Spinal cord (tissue), 10 donors: ENCODE measurements around the gene FOCAD. TPM values are rescaled to one million over a fixed set of nuclear protein-coding genes. Genes with fewer than 3 reads are reported as not detected.
"Not testable (repeated sequence)": the region's sequence is repeated elsewhere in the genome, so short reads cannot be mapped to it uniquely, and the experiment has no call there.

ENCODE experiments used
- DNase-seq, 6 donors: peaks; one replicate each; pipeline versions ENCODE4 v3.0.0 to v3.0.0-alpha.2; 2013 to 2015; ENCODE audit warnings: low spot score in 6 of 6, low read depth in 4 of 6
- H3K27ac ChIP-seq: one replicate; pipeline ENCODE4 v1.5.1; 2013; ENCODE audit warnings: low read depth, low read length, control low read depth
- H3K27me3 ChIP-seq: one replicate; pipeline ENCODE4 v1.6.1; 2013; ENCODE audit warnings: low read length; ENCODE audit not compliant: control insufficient read depth, insufficient read depth
- H3K36me3 ChIP-seq: one replicate; pipeline ENCODE4 v1.6.1; 2013; ENCODE audit warnings: low read length; ENCODE audit not compliant: control insufficient read depth, insufficient read depth
- H3K4me1 ChIP-seq: one replicate; pipeline ENCODE4 v1.6.1; 2013; ENCODE audit warnings: low read length; ENCODE audit not compliant: control insufficient read depth, insufficient read depth
- H3K4me3 ChIP-seq: one replicate; pipeline ENCODE4 v1.5.1; 2013; ENCODE audit warnings: low read depth, low read length, control low read depth
- H3K9me3 ChIP-seq: one replicate; pipeline ENCODE4 v1.6.1; 2013; ENCODE audit warnings: low read length; ENCODE audit not compliant: control insufficient read depth, insufficient read depth
- WGBS: methylation state at CpG from one replicate; pipeline ENCODE4 v1.1.5; 2013; ENCODE audit warnings: missing lambda C conversion rate; ENCODE audit not compliant: insufficient coverage; 5-methylcytosine and 5-hydroxymethylcytosine counted together
- polyA plus RNA-seq, 2 donors: library from polyadenylated mRNA; unstranded; fragments of 120-200 nt; gene quantifications; one replicate each; pipeline ENCODE4 v1.2.1, GENCODE V29; 2013; ENCODE audit not compliant: insufficient read length in 2 of 2
- total RNA-seq, 2 donors: library from RNA; depleted of rRNA in 1 of 2; stranded (reverse); fragments of 120-200 nt in 1 of 2; fragments of >200 nt in 1 of 2; gene quantifications; one replicate each; pipeline versions ENCODE4 v1.2.3 to v1.2.4, GENCODE V29; 2013 to 2014
- donor health status: healthy.

FOCAD gene
- total and polyA plus RNA-seq, 4 donors: 32.3 to 189 (median 52.9) TPM

DNA sequence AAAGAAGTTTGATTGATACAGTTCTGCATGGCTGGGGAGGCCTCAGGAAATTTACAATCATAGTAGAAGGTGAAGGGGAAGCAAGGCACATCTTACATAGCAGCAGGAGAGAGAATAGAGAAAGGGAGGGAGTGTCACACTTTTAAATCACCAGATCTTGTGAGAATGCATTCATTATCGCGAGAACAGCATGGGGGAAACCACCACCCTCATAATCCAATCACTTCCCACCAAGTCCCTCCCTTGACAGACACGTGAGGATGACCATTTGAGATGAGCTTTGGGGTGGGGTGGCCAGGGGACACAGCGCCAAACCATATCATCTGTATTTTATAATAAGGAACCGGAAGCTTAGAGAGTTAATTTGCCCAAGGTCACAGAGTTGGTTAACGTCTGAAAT, 13.7 kb upstream of the FOCAD start:
- Histone ChIP-seq H3K4me1 (no peaks in the 10 kb centered on the region), H3K27ac (no peak overlapping the region), H3K27me3 (no peaks in the 10 kb centered on the region), H3K36me3 (no peaks in the 10 kb centered on the region), H3K4me3 (no peak overlapping the region), H3K9me3 (no peaks in the 10 kb centered on the region)
- DNase-seq: no peak
- no CpG with 5 or more reads among the region's 6 CpGs for whole genome bisulfite sequencing

DNA sequence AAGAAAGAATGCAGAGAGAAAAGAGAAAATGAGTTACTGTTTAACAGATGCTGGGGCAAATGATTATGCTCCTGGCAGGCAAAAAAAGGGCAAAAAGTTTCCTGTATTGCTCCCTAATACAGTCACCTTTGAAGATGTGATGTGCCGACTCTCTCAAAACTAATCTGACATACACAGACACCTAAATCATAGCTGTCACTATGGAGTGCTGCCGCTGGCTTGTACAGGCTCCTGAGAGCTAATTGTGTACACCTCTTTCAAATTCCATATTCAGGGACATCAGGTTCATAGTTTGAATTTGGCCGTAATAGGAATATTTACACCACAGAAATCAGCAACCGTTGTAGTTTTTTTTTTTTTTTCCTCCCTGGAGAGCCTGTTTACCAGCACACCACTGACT, 12.4 kb upstream of the FOCAD start:
- H3K4me1 ChIP-seq: no peaks in the 10 kb centered on the region
- no CpG with 5 or more reads among the region's 4 CpGs for WGBS

DNA sequence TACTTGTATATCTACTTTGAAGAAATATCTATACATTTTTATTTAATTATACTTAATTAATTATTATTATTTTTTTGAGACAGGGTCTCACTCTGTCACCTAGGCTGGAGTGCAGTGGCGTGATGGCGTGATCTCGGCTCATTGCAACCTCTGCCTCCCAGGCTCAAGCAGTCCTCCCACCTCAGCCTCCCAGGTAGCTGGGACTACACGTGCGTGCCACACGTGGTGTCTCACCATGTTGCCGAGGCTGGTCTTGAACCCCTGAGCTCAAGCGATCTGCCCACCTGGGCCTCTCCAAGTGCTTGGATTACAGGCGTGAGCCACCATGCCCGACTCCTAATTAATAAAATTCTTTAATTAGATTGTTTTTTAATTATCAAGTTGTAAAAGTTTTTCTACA, 10.5 kb upstream of the FOCAD start:
- not testable (repeated sequence) for H3K36me3 ChIP-seq, H3K27ac ChIP-seq, H3K27me3 ChIP-seq, H3K4me3 ChIP-seq, H3K4me1 ChIP-seq, DNase-seq, H3K9me3 ChIP-seq
- 99% methylated on average over 7 of the region's 10 CpGs for WGBS

More for the DNA sequence above, 12.4 kb upstream of the FOCAD start:
- Histone ChIP-seq H3K27me3 (no peaks in the 10 kb centered on the region), H3K4me3 (no peak overlapping the region), H3K9me3 (no peaks in the 10 kb centered on the region), H3K36me3 (no peaks in the 10 kb centered on the region), H3K27ac (no peak overlapping the region)
- DNase-seq: no peak

DNA sequence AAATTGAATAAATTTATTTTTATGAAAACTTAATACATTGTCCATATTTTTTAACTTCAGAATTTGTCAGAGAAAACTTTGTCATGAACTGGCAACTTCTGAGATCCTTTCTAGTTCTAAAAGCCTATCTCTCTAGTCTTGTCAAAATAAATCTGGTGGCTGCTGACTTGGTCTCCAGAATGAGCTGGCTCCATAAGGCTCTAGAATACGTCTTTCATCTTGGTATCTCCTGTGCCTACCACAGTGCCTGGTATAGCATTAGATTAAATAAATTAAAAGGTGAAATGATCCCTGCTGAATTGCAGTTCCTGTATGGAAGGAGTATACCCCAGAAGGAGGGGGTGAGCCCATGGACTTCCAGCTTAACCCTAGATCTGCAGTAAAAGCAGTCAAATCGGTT, 2.6 kb upstream of the FOCAD start:
- Histone ChIP-seq H3K4me1 (peaks cover 3% of the 10 kb centered on the region), H3K27me3 (no peaks in the 10 kb centered on the region), H3K9me3 (no peaks in the 10 kb centered on the region), H3K27ac (no peak overlapping the region), H3K4me3 (no peak overlapping the region), H3K36me3 (no peaks in the 10 kb centered on the region)
- no peak for DNase-seq
- 100% methylated on average over 1 of the region's 2 CpGs for WGBS

DNA sequence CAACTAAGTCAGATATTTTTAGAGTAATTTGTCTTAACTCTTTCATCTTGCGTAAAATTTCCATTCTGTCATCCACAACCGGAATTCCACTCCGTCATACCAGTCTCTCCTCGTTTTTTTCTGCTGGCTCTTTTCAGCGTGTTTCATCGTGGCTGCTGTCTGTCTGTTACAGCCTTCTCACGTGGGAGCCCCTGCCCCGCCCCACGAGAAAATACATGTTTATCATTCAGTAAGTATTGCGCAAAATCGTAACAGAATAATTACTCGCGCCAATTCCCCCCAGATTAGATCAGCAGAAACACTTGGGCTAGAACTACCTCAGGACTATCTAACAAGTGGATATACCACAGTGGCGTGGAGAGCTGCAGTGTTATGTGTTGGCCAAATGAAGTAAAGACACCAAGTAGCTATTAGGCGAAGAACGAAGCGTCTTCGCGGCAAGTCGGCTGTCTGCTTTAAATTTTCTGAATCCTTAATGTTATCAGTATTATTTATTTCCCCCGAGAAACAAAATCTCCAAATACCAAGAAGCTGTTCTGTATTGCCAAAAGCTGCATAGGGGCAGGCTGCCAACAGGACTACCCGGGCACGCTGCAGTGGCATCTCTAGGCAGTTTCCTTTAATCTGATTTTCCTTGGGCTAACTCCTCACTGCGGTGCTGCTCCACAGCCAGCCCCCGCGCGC, 566 bp upstream of the FOCAD start:
- no peaks in the 10 kb centered on the region for H3K36me3 ChIP-seq
- DNase-seq: peak in 1 of 6 donors; percentile 43
- H3K27me3 ChIP-seq: no peaks in the 10 kb centered on the region
- H3K4me3 ChIP-seq: peak overlapping the region; percentile 82
- 7% methylated on average over 14 of the region's 27 CpGs for WGBS
- peak overlapping the region; percentile 81 for H3K27ac ChIP-seq
- peaks cover 3% of the 10 kb centered on the region for H3K4me1 ChIP-seq
- no peaks in the 10 kb centered on the region for H3K9me3 ChIP-seq

DNA sequence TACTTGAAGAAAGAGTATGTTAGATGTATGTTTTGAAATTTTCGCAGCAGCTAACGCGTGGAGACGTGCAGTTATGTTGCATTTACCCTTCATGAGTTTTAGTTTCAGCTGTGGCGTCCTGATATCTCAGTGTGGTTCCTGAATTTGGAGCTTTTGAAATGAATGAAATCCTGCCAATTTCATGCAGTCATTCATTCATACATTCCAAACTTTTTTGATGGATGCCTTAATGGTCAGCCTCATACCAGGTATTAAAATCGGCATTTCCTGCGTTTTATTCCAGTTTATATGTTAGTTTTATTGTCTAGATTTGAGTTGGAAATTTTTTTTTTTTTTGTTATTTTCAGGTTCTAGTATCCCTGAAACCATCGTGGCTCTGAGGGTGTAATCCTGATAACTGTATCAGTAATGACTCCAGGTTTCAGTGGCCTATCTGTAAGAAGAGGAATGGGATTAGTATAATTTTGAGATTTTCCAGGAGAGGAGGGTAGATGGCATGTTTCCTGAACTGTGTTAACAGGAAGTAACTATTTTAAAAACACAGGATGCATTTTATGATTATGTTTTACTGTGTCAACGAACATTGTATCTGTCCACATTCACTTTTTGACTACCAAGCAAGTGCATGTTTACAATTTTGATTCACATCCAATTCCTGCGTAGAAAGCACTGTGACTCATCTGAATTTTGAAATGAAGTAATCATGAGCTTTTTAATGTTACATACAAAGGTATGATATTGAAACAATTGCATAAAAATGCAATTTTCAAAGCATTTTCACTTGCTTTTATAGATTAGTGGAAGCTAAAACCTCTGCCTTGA, 1.0 kb downstream of the FOCAD start:
- peak in 1 of 6 donors; percentile 7 for DNase-seq
- Histone ChIP-seq H3K27ac (peak overlapping the region; percentile 90), H3K4me1 (no peaks in the 10 kb centered on the region), H3K27me3 (no peaks in the 10 kb centered on the region), H3K36me3 (no peaks in the 10 kb centered on the region), H3K4me3 (peak overlapping the region; percentile 78), H3K9me3 (no peaks in the 10 kb centered on the region)
- WGBS: 20% methylated on average over 7 of the region's 10 CpGs

DNA sequence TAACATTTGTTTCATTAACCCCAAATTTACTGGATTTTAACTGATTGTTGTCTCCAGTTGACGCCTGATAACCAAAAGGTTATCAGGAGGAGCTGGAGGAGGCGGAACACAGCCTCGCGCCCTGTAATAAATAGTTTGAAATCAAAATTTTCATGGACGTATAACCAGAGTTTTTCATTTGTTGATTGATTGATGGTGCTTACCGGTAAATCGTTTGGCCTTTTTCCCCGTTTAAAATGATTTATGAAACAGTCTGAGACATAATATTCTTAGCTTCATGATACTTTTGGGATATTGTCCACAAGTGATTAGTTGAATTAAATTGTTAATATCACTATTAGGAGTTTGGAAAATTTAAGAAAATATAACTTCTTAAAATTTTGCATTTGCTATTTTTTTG, 1.7 kb downstream of the FOCAD start:
- no peaks in the 10 kb centered on the region for H3K4me1 ChIP-seq
- H3K4me3 ChIP-seq: no peak overlapping the region
- 88% methylated on average over 4 of the region's 8 CpGs for WGBS
- no peak for DNase-seq
- no peaks in the 10 kb centered on the region for H3K27me3 ChIP-seq
- H3K36me3 ChIP-seq: no peaks in the 10 kb centered on the region
- no peaks in the 10 kb centered on the region for H3K9me3 ChIP-seq
- H3K27ac ChIP-seq: no peak overlapping the region

DNA sequence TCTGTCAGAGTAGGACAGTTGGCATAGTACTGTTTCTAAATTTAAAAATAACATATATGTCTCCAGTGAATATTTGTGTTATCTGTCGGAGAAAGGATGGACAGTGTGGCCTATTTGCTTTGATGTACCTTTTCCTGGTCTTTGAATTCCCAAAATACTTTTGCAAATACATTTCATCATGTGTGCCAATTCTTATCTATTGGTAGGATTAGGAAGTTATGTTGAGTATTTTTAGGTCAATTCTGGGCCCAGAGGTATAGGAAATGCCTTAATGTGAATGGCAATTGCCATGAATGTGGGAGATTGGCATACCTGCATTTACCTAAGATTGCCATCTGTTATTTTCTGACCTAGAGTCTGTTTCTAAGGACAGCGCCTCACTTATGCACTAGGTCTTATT, 5.8 kb downstream of the FOCAD start:
- no peak for DNase-seq
- Histone ChIP-seq H3K4me3 (no peak overlapping the region), H3K27me3 (no peaks in the 10 kb centered on the region), H3K27ac (no peak overlapping the region), H3K9me3 (no peaks in the 10 kb centered on the region), H3K4me1 (no peaks in the 10 kb centered on the region), H3K36me3 (no peaks in the 10 kb centered on the region)
- WGBS: no CpG with 5 or more reads among the region's 2 CpGs

DNA sequence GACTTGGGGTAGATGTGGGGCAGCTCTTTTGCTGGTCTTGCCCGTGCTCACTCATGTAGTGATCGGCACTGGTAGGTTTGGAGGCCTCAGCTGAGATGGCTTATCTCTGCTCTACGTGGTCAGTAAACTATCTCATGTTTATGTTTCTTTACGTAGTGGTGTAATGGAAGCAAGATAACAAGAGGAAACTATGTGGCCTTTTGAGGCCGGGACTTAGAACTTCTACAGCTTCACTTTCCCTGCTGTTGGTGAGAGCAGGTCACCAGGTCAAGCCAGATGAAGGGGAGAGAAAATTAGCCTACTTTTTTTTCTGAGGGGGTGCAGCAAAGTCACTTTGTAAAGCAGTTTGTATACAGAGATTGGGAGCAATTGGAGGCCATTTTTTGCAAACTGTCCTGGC, 8.5 kb downstream of the FOCAD start:
- Histone ChIP-seq H3K4me1 (no peaks in the 10 kb centered on the region), H3K27ac (no peak overlapping the region), H3K36me3 (no peaks in the 10 kb centered on the region), H3K27me3 (no peaks in the 10 kb centered on the region), H3K9me3 (no peaks in the 10 kb centered on the region), H3K4me3 (no peak overlapping the region)
- 83% methylated on average over 4 of the region's 5 CpGs for WGBS
- no peak for DNase-seq

DNA sequence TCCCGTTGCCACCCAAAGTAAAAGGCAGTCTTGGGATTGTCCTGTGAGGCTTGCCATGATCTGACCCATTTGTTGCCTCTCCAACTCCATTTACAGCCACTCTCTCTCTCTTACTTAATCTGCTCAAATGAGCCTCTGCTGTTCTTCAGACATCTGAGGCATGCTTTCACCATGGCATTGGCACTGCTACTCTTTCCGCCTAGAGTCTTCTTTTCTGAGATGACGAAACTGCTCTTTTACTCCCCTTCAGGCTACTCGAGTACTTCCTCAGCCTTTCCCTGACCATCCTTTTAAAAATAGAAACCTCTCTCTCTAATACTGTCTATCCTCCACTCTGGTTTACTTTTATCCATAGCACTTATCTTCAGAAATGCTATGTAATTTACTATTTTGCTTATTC, 9.0 kb downstream of the FOCAD start:
- H3K9me3 ChIP-seq: no peaks in the 10 kb centered on the region
- no peak overlapping the region for H3K27ac ChIP-seq
- no peaks in the 10 kb centered on the region for H3K36me3 ChIP-seq
- no peak overlapping the region for H3K4me3 ChIP-seq
- H3K4me1 ChIP-seq: no peaks in the 10 kb centered on the region
- no peaks in the 10 kb centered on the region for H3K27me3 ChIP-seq
- no peak for DNase-seq
- 84% methylated on average over 4 of the region's 4 CpGs for WGBS
